ENCODE results near the gene ANKRD27.

ANKRD27 gene

GRCh38 chr19:32674931-32675719, at the start of gene ANKRD27:
TSS of gene ANKRD27 (minus strand) at chr19:32675180. CDS start at chr19:32659015, 16,165 bp downstream.
- TF ChIP-seq GATA3 (IDR thresholded peaks at IDR 0.05; ENCODE audit: low read depth, low read length) (no peak), GATA2 (IDR thresholded peaks at IDR 0.05; ENCODE audit: low read depth, low read length) (no peak)

GRCh38 chr19:32720936-32721250, 45.9 kb upstream of the ANKRD27 start:
- TF ChIP-seq GATA2 (IDR thresholded peaks at IDR 0.05; ENCODE audit: low read depth, low read length) = no peak
- no peak for TF ChIP-seq GATA3 (IDR thresholded peaks at IDR 0.05; ENCODE audit: low read depth, low read length)

GRCh38 chr19:32720216-32720935, 45.4 kb upstream of the ANKRD27 start:
- TF ChIP-seq GATA2 (IDR thresholded peaks at IDR 0.05; ENCODE audit: low read depth, low read length) = no peak
- no peak for TF ChIP-seq GATA3 (IDR thresholded peaks at IDR 0.05; ENCODE audit: low read depth, low read length)

- TF ChIP-seq GATA3 (IDR thresholded peaks at IDR 0.05; ENCODE audit: low read depth, low read length) = no peak
- no peak for TF ChIP-seq GATA2 (IDR thresholded peaks at IDR 0.05; ENCODE audit: low read depth, low read length)
These were observed 44.7 kb upstream of the ANKRD27 start, which contains the start of gene TDRD12 for GRCh38 chr19:32719611-32720059. TSS of gene TDRD12 (plus strand) at chr19:32719767. CDS start at chr19:32720073, 306 bp downstream.

GRCh38 chr19:32718286-32718685, 43.3 kb upstream of the ANKRD27 start:
- no peak for TF ChIP-seq GATA2 (IDR thresholded peaks at IDR 0.05; ENCODE audit: low read depth, low read length)
- no peak for TF ChIP-seq GATA3 (IDR thresholded peaks at IDR 0.05; ENCODE audit: low read depth, low read length)

GRCh38 chr19:32717496-32717895, 42.5 kb upstream of the ANKRD27 start:
- TF ChIP-seq GATA3 (IDR thresholded peaks at IDR 0.05; ENCODE audit: low read depth, low read length) (no peak), GATA2 (IDR thresholded peaks at IDR 0.05; ENCODE audit: low read depth, low read length) (no peak)

GRCh38 chr19:32711747-32712146, 36.8 kb upstream of the ANKRD27 start:
- TF ChIP-seq GATA2 (IDR thresholded peaks at IDR 0.05; ENCODE audit: low read depth, low read length) (no peak), GATA3 (IDR thresholded peaks at IDR 0.05; ENCODE audit: low read depth, low read length) (no peak)

- TF ChIP-seq GATA3 (IDR thresholded peaks at IDR 0.05; ENCODE audit: low read depth, low read length) (no peak), GATA2 (IDR thresholded peaks at IDR 0.05; ENCODE audit: low read depth, low read length) (no peak)
These were observed 34.1 kb upstream of the ANKRD27 start for GRCh38 chr19:32709032-32709431.

- no peak for TF ChIP-seq GATA2 (IDR thresholded peaks at IDR 0.05; ENCODE audit: low read depth, low read length)
- TF ChIP-seq GATA3 (IDR thresholded peaks at IDR 0.05; ENCODE audit: low read depth, low read length) = no peak
These were observed 33.5 kb upstream of the ANKRD27 start for GRCh38 chr19:32708457-32708856.

- no peak for TF ChIP-seq GATA3 (IDR thresholded peaks at IDR 0.05; ENCODE audit: low read depth, low read length)
- TF ChIP-seq GATA2 (IDR thresholded peaks at IDR 0.05; ENCODE audit: low read depth, low read length) = no peak
These were observed 27.0 kb upstream of the ANKRD27 start for GRCh38 chr19:32702010-32702409.

GRCh38 chr19:32692727-32693061, 17.7 kb upstream of the ANKRD27 start:
- TF ChIP-seq GATA3 (IDR thresholded peaks at IDR 0.05; ENCODE audit: low read depth, low read length) (no peak), GATA2 (IDR thresholded peaks at IDR 0.05; ENCODE audit: low read depth, low read length) (no peak)

- TF ChIP-seq GATA2 (IDR thresholded peaks at IDR 0.05; ENCODE audit: low read depth, low read length) (no peak; the same call in 1 of the 2 replicates), GATA3 (IDR thresholded peaks at IDR 0.05; ENCODE audit: low read depth, low read length) (no peak)
These were observed 17.2 kb upstream of the ANKRD27 start for GRCh38 chr19:32691952-32692726.

- TF ChIP-seq GATA2 (IDR thresholded peaks at IDR 0.05; ENCODE audit: low read depth, low read length) = no peak
- TF ChIP-seq GATA3 (IDR thresholded peaks at IDR 0.05; ENCODE audit: low read depth, low read length) = no peak
These were observed 16.4 kb upstream of the ANKRD27 start, which contains the start of gene NUDT19 for GRCh38 chr19:32691291-32691951. TSS of gene NUDT19 (plus strand) at chr19:32691821. CDS start at chr19:32691961, 140 bp downstream.

- TF ChIP-seq GATA3 (IDR thresholded peaks at IDR 0.05; ENCODE audit: low read depth, low read length) = no peak
- no peak for TF ChIP-seq GATA2 (IDR thresholded peaks at IDR 0.05; ENCODE audit: low read depth, low read length)
These were observed 13.3 kb upstream of the ANKRD27 start for GRCh38 chr19:32688311-32688710.

Data from SH-SY5Y (cell line).